ENCODE measurements around the gene EDN1.

EDN1 gene

DNA sequence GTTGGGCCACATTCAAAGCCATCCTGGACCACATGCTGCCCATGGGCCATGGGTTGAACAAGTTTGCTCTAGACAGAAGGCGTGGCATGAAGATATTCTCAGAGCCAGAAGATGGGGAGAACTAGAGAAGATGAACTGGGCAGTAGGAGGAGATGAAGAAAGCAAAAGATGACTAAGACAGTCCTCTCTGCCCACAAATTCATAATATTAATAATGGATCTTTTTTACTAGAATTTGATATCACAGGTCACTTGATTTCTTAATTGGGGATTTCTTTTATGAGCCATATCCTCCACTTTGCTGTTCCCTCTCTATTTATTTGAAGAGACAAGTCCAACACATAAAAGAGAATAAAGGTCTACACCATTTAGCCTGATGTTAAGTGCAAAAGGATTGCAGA, 25.5 kb upstream of the EDN1 start:
- Histone ChIP-seq H3K9ac (ENCODE audit: low read length) (no peak overlapping the region), H3F3A (ENCODE audit: insufficient read depth, low read length) (no peaks in the 10 kb centered on the region), H4K20me1 (ENCODE audit: insufficient read depth, low read length) (no peaks in the 10 kb centered on the region), H3K36me3 (replicated peaks; ENCODE audit: insufficient read depth, low read length) (no peaks in the 10 kb centered on the region), H3K79me2 (ENCODE audit: low read length) (no peaks in the 10 kb centered on the region), H3K4me3 (ENCODE audit: low read length) (no peak overlapping the region), H3K4me2 (ENCODE audit: low read depth, low read length) (no peak overlapping the region), H3K9me3 (replicated peaks; ENCODE audit: insufficient read depth, low read length) (no peaks in the 10 kb centered on the region), H2AFZ (ENCODE audit: low read length) (no peak overlapping the region), H3K9me2 (replicated peaks; ENCODE audit: insufficient read depth, low read length) (no peaks in the 10 kb centered on the region), H3K27ac (ENCODE audit: low read length) (no peak overlapping the region), H3K4me1 (ENCODE audit: low read length) (no peaks in the 10 kb centered on the region), H3K27me3 (replicated peaks; ENCODE audit: insufficient read depth, low read length) (no peaks in the 10 kb centered on the region)
- no peak for TF ChIP-seq EZH2 (optimal IDR thresholded peaks at IDR 0.05; ENCODE audit: low read depth, low read length)
- TF ChIP-seq, protein P1, sequence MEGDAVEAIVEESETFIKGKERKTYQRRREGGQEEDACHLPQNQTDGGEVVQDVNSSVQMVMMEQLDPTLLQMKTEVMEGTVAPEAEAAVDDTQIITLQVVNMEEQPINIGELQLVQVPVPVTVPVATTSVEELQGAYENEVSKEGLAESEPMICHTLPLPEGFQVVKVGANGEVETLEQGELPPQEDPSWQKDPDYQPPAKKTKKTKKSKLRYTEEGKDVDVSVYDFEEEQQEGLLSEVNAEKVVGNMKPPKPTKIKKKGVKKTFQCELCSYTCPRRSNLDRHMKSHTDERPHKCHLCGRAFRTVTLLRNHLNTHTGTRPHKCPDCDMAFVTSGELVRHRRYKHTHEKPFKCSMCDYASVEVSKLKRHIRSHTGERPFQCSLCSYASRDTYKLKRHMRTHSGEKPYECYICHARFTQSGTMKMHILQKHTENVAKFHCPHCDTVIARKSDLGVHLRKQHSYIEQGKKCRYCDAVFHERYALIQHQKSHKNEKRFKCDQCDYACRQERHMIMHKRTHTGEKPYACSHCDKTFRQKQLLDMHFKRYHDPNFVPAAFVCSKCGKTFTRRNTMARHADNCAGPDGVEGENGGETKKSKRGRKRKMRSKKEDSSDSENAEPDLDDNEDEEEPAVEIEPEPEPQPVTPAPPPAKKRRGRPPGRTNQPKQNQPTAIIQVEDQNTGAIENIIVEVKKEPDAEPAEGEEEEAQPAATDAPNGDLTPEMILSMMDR (IDR thresholded peaks at IDR 0.05; ENCODE audit: low read length), result no peak
- TF ChIP-seq EZH2phosphoT487 (IDR thresholded peaks at IDR 0.05; ENCODE audit: low read length), result no peak
- no peak for DNase-seq

DNA sequence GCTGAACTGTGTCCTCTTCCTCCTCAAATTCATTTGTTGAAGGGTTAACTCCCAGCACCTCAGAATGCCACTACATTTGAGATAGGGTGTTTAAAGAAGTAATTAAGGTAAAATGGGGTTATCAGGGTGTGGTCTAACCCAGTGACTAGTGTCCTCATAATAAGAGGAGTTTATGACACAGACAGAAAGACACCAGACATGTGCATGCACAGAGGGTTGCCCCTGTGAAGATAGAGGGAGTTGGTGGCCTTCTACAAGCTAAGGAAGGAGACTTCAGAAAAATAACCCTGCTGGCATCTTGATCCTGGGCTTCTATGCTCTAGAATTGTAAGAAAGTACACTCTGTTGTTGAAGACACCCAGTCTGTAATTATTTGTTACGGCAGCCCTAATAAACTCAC, 24.9 kb upstream of the EDN1 start:
- TF ChIP-seq EZH2phosphoT487 (IDR thresholded peaks at IDR 0.05; ENCODE audit: low read length) (no peak), EZH2 (optimal IDR thresholded peaks at IDR 0.05; ENCODE audit: low read depth, low read length) (no peak)
- TF ChIP-seq, protein P1 (IDR thresholded peaks at IDR 0.05; ENCODE audit: low read length), result no peak
- no peaks in the 10 kb centered on the region for H3K79me2 ChIP-seq (ENCODE audit: low read length)
- no peaks in the 10 kb centered on the region for H3K9me3 ChIP-seq (replicated peaks; ENCODE audit: insufficient read depth, low read length)
- no peaks in the 10 kb centered on the region for H3K36me3 ChIP-seq (replicated peaks; ENCODE audit: insufficient read depth, low read length)
- no peaks in the 10 kb centered on the region for H3F3A ChIP-seq (ENCODE audit: insufficient read depth, low read length)
- no peak overlapping the region for H3K27ac ChIP-seq (ENCODE audit: low read length)
- H2AFZ ChIP-seq (ENCODE audit: low read length), result no peak overlapping the region
- DNase-seq, result no peak
- H3K4me3 ChIP-seq (ENCODE audit: low read length), result no peak overlapping the region
- no peaks in the 10 kb centered on the region for H3K9me2 ChIP-seq (replicated peaks; ENCODE audit: insufficient read depth, low read length)
- no peak overlapping the region for H3K4me2 ChIP-seq (ENCODE audit: low read depth, low read length)
- H4K20me1 ChIP-seq (ENCODE audit: insufficient read depth, low read length), result no peaks in the 10 kb centered on the region
- no peak overlapping the region for H3K9ac ChIP-seq (ENCODE audit: low read length)
- H3K27me3 ChIP-seq (replicated peaks; ENCODE audit: insufficient read depth, low read length), result no peaks in the 10 kb centered on the region
- H3K4me1 ChIP-seq (ENCODE audit: low read length), result no peaks in the 10 kb centered on the region

DNA sequence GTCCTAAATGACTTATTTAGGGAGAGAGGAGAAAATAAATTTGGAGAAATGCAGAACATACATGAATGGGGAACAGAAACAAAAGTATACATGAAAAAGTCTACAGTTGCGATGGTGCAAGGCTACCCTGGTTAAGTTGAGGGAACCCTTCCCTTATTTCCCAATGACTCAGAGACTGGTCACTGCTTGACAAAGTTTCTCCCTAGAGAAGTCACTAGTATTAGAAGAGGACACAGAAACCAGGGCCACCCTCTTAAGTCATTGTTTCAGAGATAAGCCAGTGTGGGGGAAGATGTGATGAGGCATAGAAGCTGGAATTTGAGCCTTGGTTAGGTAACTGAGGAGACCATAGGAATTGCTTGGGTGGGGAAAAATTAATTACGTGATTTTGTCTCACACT, 24.4 kb upstream of the EDN1 start:
- Histone ChIP-seq H3K4me2 (ENCODE audit: low read depth, low read length) (no peak overlapping the region), H3K4me1 (ENCODE audit: low read length) (no peaks in the 10 kb centered on the region), H3F3A (ENCODE audit: insufficient read depth, low read length) (no peaks in the 10 kb centered on the region), H3K79me2 (ENCODE audit: low read length) (no peaks in the 10 kb centered on the region), H3K36me3 (replicated peaks; ENCODE audit: insufficient read depth, low read length) (no peaks in the 10 kb centered on the region), H3K9ac (ENCODE audit: low read length) (no peak overlapping the region), H3K27ac (ENCODE audit: low read length) (no peak overlapping the region), H3K9me2 (replicated peaks; ENCODE audit: insufficient read depth, low read length) (no peaks in the 10 kb centered on the region), H3K4me3 (ENCODE audit: low read length) (no peak overlapping the region), H3K9me3 (replicated peaks; ENCODE audit: insufficient read depth, low read length) (no peaks in the 10 kb centered on the region), H2AFZ (ENCODE audit: low read length) (no peak overlapping the region), H3K27me3 (replicated peaks; ENCODE audit: insufficient read depth, low read length) (no peaks in the 10 kb centered on the region), H4K20me1 (ENCODE audit: insufficient read depth, low read length) (no peaks in the 10 kb centered on the region)
- no peak for DNase-seq
- no peak for TF ChIP-seq EZH2 (optimal IDR thresholded peaks at IDR 0.05; ENCODE audit: low read depth, low read length)
- TF ChIP-seq, protein P1 (IDR thresholded peaks at IDR 0.05; ENCODE audit: low read length), result no peak
- TF ChIP-seq EZH2phosphoT487 (IDR thresholded peaks at IDR 0.05; ENCODE audit: low read length), result no peak
